Dedifferentiated amniotic fluid mesenchymal stem cell (primary cell): ENCODE measurements around the gene MYPOP.

ENCODE experiments used
- DNase-seq: peaks from one replicate; pipeline ENCODE4 v3.0.0-alpha.2; 2016; ENCODE audit errors: extremely low spot score

The MYPOP gene

GRCh38 chr19:45901912-45902650 is at the start of gene MYPOP:
Gene MYPOP (minus strand): TSS chr19:45902613. CDS start chr19:45901773, 840 bp downstream.
- DNase-seq = no peak

DNA sequence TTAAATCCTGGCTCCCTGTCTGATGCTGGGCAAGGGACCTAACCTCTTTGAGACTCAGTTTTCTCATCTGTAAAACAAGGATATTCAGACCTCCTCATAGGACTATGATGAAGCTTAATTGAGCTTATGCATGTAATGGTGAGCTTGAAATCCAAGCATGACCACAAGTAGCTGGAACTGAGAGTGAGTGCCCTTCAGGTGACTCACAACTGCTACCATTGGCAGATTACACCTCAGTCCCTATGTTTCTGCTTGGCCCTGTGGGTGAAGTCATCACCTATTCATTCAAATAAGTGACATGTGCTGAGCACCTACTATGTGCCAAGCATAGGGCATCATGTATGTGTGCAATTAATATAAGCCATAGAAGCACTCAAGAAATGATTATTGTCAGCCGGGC is 45.5 kb upstream of the MYPOP start:
- DNase-seq = no peak

- no peak for DNase-seq
Measured at GRCh38 chr19:45940515-45940805, 38.0 kb upstream of the MYPOP start.

GRCh38 chr19:45939792-45940514 is 37.5 kb upstream of the MYPOP start:
- no peak for DNase-seq

- DNase-seq = no peak
Measured at GRCh38 chr19:45938733-45939319, 36.4 kb upstream of the MYPOP start.

DNA sequence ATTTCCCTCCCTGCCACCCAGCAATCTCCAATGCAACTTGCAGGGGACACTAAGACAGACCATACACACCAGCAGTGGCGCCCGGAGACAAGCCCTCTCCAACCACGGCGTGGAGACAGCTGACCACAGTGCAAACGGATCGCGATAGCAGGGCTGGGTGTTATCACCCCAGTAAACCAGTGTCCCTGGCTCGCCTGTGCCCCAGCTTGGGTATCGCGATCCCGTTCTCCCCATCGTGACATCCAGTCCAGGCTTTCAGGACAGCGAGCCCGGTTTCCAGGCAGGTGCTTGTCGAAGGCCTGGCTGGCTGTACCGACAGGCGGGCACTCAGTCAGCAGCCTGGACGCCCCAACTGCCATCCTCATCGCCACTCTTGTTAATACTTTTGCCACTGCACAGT is 32.9 kb upstream of the MYPOP start:
- DNase-seq = no peak

- DNase-seq = no peak
Measured at GRCh38 chr19:45934551-45935230, 32.3 kb upstream of the MYPOP start.

- no peak for DNase-seq
Measured at GRCh38 chr19:45933759-45934158, 31.3 kb upstream of the MYPOP start.

DNA sequence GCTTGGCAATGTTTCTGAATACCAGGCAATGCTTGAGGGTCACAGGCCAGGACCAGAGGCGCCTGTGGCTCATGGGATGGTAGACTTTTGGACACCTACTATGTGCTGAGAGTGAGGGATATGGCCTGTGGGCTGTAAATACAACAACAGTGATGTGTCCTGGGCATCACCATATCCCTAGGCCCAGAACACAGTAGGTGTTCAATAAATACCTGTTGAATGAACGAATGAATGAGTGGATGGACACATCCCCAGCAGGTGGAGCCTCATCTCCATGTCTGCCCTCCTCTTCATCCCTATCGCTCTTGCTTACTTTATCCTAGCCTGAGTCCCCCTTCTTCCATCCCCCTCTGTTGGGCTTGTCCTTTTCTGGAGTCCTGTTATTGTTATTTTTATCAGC is 28.6 kb upstream of the MYPOP start:
- no peak for DNase-seq

DNA sequence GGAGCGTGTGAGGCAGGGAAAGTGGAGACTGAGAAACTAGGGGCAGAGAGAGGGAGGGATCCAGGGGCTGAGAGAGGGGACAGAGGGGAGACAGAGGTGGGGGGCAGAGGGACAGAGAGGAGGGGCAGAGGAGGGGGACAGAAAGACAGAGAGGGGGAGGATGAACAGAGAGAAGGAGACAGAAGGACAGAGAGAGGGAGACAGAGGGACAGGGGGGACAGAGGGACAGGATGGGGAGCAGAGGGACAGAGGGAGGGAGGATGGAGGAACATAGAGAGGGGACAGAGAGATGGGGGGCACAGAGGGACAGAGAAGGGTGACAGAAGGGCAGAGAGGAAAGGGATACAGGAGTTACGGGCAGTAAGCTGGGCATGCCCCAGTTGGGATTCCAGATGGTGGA is 26.8 kb upstream of the MYPOP start:
- no peak for DNase-seq

- peak; percentile 81 for DNase-seq
Measured at GRCh38 chr19:45927565-45928261, 25.3 kb upstream of the MYPOP start.

- no peak for DNase-seq
Measured at GRCh38 chr19:45924891-45925447, 22.6 kb upstream of the MYPOP start.

- DNase-seq = no peak
Measured at GRCh38 chr19:45922281-45922680, 19.9 kb upstream of the MYPOP start.

GRCh38 chr19:45920458-45920857 is 18.0 kb upstream of the MYPOP start:
- no peak for DNase-seq

DNA sequence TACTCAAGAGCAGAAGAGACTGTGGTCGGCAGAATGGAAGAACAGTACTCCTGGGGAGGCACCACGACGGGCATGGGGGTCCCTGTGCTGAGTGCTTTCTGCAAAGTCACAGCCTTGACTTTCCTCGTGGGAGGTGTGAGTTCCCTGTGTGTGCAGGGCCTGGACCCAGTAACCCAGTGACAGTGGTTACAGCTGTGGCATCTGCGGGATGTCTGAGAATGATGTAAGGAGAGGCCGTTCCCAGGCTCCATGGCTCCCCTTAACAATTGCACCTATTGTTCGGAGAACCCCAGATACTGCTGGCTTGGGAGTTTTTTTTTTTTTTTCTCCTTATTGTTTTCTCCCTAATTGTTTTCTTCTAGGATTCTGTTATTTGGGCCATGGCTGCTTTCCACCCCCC is 17.3 kb upstream of the MYPOP start:
- no peak for DNase-seq

DNA sequence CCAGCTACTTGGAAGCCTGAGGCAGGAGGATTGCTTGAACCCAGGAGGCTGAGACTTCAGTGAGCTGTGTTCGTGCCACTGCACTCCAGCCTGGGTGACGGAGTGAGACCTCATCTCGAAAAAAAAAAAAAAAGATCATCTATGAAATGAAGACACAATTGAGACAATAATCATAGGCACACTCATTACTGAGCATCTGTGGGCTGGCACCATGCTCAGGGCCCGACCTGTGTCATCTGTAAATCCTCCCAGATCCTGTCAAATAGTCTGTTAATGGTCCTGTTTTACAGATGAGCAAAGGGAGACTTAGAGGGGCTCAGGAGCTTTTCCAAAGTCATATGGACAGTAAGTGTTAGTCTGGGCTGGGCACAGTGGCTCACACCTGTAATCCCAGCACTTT is 16.3 kb upstream of the MYPOP start:
- DNase-seq = no peak

DNA sequence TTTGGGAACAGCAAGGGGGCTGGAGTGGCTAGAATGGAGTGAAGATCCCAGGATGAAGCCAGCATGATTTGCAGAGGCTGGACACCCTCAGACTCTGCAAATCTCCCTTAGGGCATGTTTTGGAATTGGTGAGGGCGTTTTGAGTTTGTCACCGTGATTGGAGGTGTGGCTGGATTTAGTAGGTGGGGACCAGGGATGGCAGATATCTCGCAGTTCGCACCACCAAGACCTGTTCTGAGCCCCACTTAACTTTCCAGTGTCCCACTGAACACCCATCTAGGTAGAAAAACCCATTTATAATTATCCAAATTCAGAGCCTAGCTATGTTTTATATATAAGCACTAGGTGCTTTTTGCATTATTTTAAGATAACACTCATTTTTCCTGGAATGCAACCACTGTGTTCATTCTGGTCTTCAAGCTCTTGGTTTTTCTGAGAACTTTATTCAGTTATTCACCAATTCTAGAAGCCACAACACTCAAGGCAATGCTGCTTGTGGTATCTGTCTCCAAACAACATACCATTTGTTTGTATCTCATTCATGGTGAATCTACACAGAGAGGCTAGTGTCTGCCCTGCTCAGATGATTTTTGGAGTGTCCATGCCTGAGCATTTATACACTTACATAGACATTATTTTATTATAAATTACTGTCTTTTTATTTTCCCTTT is 15.1 kb upstream of the MYPOP start:
- no peak for DNase-seq

DNA sequence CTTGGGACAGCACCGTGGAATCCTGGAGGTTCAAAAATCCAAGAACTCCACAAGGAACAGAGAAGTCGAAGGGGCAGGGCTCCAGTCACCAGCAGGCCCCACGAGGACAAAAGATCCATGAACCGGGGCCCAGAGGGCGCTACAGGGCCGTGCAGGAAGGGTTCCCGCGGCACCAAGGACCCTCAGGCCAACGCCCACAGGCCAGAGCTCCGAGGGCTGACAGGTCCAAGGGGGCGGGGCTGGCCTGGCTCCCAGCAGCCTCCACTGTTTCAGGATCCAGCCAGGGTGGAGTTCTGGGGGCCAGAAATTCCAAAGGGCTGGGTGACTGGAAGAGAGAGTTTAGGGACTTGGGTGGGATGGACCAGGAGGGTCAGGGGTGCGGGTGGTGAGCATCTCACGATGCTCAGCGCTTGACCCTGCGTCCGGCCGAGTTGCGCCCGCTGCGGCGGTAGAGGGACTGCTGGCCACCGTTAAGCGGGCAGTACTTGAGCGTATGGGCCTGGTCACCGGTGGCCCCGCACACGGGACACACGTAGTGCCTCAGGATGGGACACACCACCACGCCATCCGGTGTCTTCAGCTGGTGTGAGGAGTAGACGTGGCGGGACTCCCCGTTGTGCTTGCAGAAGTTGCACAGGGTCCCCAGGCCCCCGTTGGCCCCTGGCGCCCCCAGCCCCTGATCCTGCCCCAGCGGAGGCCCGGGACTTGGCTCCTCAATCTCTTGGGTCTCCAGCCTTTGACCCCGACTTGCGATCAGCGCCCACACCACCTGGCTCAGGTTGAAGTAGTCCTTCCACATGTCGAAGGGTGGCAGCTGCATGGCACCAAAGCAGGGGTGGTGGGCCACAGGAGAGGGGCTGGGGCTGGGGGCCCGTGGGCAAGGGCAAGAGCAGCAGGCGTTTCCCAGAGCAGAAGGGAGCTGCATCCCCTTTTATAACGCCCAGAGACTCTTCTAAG is 11.7 kb upstream of the MYPOP start, which contains the start of gene NANOS2:
TSS of gene NANOS2 (minus strand) at position 905 of the 957 bp plus-strand sequence. CDS start at position 820, 85 bp downstream.
- no peak for DNase-seq

GRCh38 chr19:45911291-45911690 is 8.9 kb upstream of the MYPOP start:
- no peak for DNase-seq

DNA sequence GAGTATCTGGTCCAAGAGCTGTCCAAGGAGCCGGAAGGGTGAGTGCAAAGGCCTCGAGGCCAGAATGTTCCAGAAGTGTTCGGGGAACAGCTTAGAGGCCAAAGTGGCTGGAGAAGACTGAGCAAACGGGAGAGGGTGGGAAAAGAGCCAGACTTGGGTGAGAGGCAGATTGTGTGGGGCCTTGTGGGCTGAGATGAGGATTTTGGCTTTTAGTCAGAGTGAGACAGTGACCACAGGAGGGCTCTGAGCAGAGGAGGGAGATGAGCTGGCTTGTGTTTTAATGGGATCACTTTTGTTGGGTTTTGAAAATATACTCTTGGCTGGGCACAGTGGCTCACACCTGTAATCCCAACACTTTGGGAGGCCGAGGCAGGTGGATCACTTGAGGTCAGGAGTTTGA is 6.5 kb upstream of the MYPOP start:
- no peak for DNase-seq
